ENCODE results near the gene ECM1.

Gene ECM1

DNA sequence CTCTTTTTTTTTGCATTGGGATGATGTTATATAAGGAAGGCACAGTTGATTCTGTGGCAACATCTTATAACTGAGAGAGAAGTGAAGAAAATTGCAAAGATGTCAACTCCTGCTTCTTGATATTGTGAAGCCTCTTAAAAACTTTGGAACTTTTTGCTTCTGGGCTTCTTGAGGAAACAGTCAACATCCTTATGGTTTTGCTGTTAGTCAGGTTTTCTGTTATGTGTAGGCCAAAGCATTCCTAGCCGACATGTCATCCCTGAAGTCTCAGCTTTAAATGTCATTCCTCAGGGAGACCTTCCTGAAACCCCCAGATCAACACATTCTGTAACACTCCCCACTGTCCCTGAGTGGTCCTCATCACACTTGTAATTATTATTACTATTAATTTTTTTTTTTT lies 20.3 kb downstream of the ECM1 start:
- TF ChIP-seq, protein P1, sequence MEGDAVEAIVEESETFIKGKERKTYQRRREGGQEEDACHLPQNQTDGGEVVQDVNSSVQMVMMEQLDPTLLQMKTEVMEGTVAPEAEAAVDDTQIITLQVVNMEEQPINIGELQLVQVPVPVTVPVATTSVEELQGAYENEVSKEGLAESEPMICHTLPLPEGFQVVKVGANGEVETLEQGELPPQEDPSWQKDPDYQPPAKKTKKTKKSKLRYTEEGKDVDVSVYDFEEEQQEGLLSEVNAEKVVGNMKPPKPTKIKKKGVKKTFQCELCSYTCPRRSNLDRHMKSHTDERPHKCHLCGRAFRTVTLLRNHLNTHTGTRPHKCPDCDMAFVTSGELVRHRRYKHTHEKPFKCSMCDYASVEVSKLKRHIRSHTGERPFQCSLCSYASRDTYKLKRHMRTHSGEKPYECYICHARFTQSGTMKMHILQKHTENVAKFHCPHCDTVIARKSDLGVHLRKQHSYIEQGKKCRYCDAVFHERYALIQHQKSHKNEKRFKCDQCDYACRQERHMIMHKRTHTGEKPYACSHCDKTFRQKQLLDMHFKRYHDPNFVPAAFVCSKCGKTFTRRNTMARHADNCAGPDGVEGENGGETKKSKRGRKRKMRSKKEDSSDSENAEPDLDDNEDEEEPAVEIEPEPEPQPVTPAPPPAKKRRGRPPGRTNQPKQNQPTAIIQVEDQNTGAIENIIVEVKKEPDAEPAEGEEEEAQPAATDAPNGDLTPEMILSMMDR (IDR thresholded peaks at IDR 0.05; ENCODE audit: control insufficient read depth, insufficient read depth, low read depth, low read length, missing control alignments), result no peak
- no peak overlapping the region for H3K4me3 ChIP-seq (ENCODE audit: control insufficient read depth, low read depth, low read length)
- DNase-seq (ENCODE audit: low read depth), result no peak

DNA sequence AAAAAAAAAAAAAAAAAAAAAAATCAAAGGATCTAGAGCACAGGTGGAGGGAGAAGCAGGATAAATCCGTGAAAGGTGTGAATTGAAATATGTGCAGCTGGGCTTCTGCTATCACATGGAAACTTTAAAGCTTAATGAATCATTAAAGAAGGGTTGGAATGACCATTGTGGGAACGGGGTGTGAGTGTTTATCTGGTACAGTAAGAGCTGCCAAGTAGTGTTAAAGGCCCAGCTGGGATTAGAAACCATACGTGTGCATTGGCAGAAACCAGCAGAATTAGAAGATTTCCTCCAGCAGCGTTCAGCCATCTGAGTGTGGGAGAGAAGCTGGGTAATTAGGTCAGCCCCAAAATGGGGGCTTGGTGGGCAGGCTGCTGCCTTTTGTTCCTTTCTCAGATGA lies 21.1 kb downstream of the ECM1 start:
- TF ChIP-seq, protein P1 (IDR thresholded peaks at IDR 0.05; ENCODE audit: control insufficient read depth, insufficient read depth, low read depth, low read length, missing control alignments), result no peak
- H3K4me3 ChIP-seq (ENCODE audit: control insufficient read depth, low read depth, low read length), result no peak overlapping the region
- no peak for DNase-seq (ENCODE audit: low read depth)

DNA sequence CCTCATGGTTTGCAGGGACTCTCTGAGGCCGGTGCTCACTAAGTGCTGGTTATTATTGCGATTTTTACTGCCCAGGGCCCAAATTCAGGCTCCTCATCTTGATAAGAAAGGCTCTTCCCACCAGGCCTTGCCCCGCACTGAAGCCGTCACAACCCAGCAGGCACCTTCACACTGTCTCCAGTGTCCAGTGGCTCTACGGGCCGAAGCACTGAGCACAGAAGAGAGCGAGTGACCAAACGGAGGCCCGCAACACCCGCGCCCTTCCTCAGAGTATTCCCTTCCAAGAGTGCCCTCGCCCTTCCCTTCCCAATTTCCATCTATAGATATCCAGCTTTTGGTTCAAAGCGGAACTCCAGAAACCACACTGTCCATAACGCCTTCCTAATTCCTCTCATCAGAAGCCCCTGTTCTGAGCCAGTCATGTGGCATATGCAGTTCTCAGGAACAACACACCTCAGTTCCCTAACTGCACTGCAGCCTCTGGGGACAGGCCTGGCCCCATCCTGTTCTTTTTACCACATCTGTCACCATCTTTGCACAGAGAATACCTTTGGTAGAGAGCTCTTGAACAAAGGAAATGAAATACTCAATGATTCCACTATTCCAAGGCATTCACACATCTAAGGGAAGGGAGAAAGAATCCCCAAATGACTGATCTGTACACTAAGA lies 22.7 kb downstream of the ECM1 start:
- H3K4me3 ChIP-seq (ENCODE audit: control insufficient read depth, low read depth, low read length), result no peak overlapping the region
- TF ChIP-seq, protein P1 (IDR thresholded peaks at IDR 0.05; ENCODE audit: control insufficient read depth, insufficient read depth, low read depth, low read length, missing control alignments), result no peak
- no peak for DNase-seq (ENCODE audit: low read depth)

GRCh38 chr1:150532860-150533259 lies 25.0 kb downstream of the ECM1 start:
- TF ChIP-seq, protein P1 (IDR thresholded peaks at IDR 0.05; ENCODE audit: control insufficient read depth, insufficient read depth, low read depth, low read length, missing control alignments), result no peak
- H3K4me3 ChIP-seq (ENCODE audit: control insufficient read depth, low read depth, low read length), result no peak overlapping the region
- no peak for DNase-seq (ENCODE audit: low read depth)

DNA sequence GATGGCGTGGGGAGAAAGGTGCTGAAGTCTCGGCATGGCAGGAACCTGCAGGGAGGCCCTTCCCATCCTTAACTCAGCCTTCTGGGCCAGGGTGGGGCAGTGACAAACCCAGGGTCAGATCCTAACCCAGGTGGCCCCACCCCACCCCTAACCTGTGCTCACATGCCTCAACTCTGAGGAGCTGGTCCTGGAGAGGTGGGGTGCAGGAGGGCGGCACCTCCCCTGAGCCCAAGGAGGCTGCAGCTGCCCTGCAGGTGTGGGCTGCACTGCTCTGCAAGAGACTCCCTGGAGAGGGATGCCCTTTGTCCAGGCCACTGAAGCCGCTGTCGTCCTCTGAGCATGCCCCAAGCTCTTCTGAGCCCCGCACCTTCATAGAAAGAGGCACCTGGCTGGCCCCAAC lies 26.1 kb downstream of the ECM1 start:
- no peak for DNase-seq (ENCODE audit: low read depth)
- TF ChIP-seq, protein P1 (IDR thresholded peaks at IDR 0.05; ENCODE audit: control insufficient read depth, insufficient read depth, low read depth, low read length, missing control alignments), result no peak
- no peak overlapping the region for H3K4me3 ChIP-seq (ENCODE audit: control insufficient read depth, low read depth, low read length)

DNA sequence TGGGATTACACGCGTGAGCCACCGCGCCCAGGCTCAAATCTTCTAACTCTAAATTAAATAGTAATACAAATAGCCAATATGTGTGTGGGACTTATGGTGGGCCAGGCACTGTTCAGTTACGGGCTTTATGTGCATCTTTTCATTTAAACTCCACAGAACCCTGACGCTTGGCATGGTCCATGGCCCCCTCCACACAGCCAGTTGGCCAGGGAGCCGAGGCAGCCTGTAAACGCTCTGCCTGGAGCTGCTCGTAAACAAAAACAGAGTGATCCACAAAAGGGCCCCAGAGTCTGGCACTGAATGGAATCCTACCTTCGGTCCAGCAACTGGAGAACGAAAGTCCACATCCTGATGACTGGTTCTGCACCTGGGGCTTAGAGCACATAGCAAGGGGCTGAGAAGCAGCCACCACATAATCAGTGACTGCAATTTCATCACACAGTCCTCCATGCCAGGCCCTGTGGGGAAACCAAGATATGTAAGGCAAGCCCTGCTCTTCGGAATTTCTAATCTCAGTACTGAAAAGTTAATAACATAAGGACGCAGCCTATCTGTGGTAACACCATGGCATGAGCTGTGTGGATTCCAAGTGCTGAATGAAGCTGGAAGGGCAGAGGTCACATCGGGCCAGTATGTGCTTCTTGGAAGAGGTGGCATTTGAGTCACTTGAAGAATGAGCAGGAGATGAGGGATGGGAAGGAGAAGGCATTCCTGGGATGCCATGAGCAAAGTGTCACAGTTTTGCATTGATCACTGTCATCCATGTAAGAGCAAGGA lies 27.8 kb downstream of the ECM1 start:
- H3K4me3 ChIP-seq (ENCODE audit: control insufficient read depth, low read depth, low read length), result no peak overlapping the region
- TF ChIP-seq, protein P1 (IDR thresholded peaks at IDR 0.05; ENCODE audit: control insufficient read depth, insufficient read depth, low read depth, low read length, missing control alignments), result no peak
- DNase-seq (ENCODE audit: low read depth), result no peak
